Stimulated activated naive CD8-positive, alpha-beta T cell treated with anti-CD3 and anti-CD28 coated beads, Interleukin-15, Interleukin-2, amounts not matched to agents 100 U/mL and 50 U/mL, for 24 hours (primary cell): Measurements from ENCODE around the gene PNMT.
"Not testable (repeated sequence)": the region's sequence is repeated elsewhere in the genome, so short reads cannot be mapped to it uniquely, and the experiment has no call there.

ENCODE experiments used
- ATAC-seq: fragments of 150-1000 bp; cut with Tn5 transposase; one replicate; pipeline ENCODE4 v1.10.0; 2021
- DNase-seq: peaks from one replicate; pipeline ENCODE4 v3.0.0; 2021

Gene PNMT

DNA sequence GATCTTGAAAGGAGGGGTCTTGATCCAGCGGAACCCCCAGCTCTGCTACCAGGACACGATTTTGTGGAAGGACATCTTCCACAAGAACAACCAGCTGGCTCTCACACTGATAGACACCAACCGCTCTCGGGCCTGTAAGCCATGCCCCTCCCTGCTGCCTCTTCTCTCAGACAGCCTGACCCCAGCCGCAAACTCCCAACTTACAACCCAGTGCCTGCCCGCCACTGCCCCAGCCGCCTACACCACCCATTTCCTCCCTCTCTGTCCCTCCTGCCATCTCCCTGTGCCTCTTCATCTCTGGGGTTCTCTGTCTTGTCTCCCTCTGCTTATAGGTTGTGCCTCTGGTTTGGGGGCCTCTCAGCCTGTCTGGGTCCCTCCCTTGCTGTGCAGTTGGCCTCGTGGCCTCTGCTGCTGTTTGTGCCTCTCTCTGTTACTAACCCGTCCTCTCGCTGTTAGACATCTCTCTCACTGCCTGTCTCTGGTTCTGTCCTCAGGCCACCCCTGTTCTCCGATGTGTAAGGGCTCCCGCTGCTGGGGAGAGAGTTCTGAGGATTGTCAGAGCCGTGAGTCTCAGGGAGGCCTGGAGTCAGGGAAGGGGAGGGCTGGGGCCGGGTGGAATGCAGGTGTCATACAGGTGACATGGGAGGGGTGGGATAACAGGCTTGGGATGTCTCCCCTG lies 41.2 kb downstream of the PNMT start:
- no peak for DNase-seq
- no peak for ATAC-seq

GRCh38 chr17:39709998-39710964 lies 42.0 kb downstream of the PNMT start:
- DNase-seq (no peak), ATAC-seq (no peak)

GRCh38 chr17:39711071-39711470 lies 42.8 kb downstream of the PNMT start:
- ATAC-seq = not testable (repeated sequence)

GRCh38 chr17:39711851-39712250 lies 43.6 kb downstream of the PNMT start:
- DNase-seq (no peak), ATAC-seq (no peak)

More at GRCh38 chr17:39711071-39711470, 42.8 kb downstream of the PNMT start:
- DNase-seq = not testable (repeated sequence)

DNA sequence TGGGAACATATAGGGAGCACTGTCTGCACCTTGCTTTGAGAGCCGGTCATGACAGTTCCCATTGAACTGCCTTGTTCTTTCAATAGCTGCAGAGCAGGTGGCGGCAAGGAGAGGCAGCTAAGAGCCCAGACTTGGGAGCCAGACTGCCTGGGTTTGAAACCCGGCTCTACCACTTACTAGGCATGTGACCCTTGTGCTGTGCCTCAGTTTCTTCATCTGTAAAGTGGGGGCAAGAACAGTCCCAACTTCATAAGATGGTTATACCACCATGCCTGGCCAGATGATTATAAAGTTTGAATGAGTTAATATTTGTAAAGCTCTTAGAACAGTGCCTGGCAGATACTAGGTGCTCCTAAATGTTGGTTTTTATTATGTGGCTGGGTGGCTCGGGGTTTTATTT lies 46.0 kb downstream of the PNMT start:
- DNase-seq (no peak), ATAC-seq (no peak)

GRCh38 chr17:39715375-39716072 lies 47.3 kb downstream of the PNMT start:
- no peak for DNase-seq
- no peak for ATAC-seq

DNA sequence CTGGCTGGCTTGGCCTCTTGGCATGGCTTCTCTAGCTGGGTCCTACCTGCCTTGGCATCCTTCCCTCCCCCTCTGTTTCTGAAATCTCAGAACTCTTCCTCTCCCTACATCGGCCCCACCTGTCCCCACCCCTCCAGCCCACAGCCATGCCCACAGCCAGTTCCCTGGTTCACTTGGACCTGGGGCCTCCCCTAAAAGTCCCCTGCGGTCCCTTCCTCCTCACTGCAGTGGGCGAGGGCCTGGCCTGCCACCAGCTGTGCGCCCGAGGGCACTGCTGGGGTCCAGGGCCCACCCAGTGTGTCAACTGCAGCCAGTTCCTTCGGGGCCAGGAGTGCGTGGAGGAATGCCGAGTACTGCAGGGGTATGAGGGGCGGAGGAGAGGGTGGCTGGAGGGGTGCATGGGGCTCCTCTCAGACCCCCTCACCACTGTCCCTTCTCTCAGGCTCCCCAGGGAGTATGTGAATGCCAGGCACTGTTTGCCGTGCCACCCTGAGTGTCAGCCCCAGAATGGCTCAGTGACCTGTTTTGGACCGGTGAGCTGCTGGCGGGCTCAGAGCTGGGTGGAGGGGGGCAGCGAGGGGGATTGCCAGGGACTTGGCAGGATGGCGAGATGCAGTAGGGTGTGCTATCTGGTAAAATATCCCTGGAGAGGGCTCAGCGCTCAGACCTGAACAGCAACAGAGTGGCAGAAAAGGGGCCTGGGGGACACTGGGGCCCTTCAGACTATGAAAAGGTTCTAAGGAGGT lies 48.0 kb downstream of the PNMT start:
- DNase-seq = no peak

GRCh38 chr17:39716879-39717536 lies 48.8 kb downstream of the PNMT start:
- ATAC-seq (no peak), DNase-seq (no peak)

More for the DNA sequence above, 48.0 kb downstream of the PNMT start:
- ATAC-seq = no peak

- DNase-seq (no peak), ATAC-seq (no peak)
Observed at GRCh38 chr17:39717660-39718059, 49.4 kb downstream of the PNMT start.

- ATAC-seq (no peak), DNase-seq (no peak)
Observed at GRCh38 chr17:39719563-39720355, 51.5 kb downstream of the PNMT start.
